ENCODE measurements around the gene PHLDA1. TPM values are rescaled to one million over a fixed set of nuclear protein-coding genes. Genes with fewer than 3 reads are reported as not detected.

PHLDA1 gene
- total RNA-seq, 1 donor from 2014 or later, result 2.5 TPM

DNA sequence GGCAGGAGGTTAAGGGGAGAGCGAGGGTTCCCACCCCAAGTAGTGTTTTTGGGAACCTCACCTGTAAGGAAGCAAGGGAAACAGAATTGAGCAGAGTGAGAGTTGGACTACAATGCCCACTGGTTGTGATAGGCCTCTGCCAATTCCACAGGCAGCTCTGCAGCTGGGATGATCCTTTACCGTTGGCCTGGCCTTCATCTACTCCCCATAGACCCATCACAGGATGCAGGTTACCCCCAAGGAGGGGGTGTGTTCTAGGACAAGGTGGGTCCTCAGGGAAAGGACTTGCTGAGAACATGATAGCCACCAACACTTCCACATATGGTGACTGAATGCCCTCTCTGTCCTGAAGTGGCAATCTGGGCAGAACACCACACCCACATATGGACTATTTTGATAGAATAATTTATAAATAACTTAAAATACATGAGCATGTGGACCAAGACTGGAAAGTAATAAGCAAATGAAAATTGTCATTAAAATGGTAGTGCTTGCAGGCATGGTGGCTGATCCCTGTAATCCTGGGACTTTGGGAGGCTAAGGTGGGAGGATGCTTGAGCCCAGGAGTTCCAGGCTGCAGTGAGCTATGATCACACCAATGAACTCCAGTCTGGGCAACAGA, 8.4 kb downstream of the PHLDA1 start:
- intact Hi-C loops (cut with micrococcal nuclease), result no loop called here
- no peak for ATAC-seq
- DNase-seq, result no peak

DNA sequence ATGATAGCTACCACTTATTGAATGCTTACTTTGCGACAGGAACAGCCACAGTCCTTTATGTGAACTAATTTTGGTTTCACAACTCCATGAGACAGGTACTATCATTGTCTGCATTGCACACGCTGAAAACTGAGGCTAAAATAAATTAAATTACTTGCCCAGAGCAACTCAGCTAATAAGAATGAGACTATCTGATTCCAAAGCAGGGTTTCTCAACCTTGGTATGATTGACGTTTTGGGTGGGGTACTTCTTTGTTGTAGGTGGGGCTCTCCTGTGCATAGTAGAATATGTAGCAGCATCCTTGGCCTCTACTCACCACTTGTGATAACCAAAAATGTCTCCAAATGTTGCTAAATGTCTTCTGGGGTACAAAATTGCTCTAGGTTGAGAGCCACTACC, 9.1 kb downstream of the PHLDA1 start:
- DNase-seq (no peak), ATAC-seq (no peak)
- intact Hi-C loops (cut with micrococcal nuclease), result no loop called here

DNA sequence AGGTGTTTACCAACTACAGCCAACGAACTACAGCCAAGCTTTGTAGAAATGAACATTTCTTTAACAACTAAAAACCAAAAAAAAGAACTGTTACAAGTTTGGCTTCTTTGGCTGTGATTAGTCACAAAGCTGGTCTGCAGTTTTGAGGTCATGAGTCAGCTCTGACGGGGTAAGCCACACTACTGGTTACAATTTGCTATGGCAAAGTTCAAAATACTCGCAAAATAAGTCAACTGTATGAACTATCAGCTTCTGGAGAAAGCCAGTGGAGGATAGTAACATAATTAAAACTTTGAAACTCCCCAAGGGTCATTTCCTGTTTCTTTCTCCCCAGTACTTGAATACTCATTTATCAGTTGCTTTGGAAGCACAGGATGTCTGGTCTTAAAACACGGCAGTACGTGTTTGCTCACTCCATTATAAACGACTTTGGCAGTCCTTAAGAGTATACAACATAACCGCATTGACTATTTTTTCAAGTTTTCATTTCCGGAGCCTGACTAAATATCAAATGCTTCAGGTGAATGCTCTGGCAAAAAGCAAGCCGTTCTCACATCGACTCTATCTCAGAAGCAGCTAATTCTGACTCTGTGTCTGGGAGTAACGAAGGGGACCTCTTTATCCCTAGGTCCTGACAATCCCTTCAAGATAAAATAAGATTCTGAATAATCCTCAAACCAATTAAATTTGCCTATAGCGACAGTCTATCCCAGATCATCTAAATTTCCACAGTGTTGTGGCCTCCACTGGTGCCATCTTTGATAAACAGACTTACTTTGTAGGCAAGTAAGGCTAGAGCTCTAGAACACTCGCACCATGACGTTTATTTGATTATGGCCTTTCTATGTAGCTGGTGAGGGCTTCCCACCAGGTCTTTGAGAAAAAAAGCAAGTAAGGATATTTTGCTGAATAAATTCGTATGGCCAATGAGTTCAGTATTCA, 10.6 kb downstream of the PHLDA1 start:
- intact Hi-C loops (cut with micrococcal nuclease), result no loop called here
- ATAC-seq (no peak), DNase-seq (no peak)

DNA sequence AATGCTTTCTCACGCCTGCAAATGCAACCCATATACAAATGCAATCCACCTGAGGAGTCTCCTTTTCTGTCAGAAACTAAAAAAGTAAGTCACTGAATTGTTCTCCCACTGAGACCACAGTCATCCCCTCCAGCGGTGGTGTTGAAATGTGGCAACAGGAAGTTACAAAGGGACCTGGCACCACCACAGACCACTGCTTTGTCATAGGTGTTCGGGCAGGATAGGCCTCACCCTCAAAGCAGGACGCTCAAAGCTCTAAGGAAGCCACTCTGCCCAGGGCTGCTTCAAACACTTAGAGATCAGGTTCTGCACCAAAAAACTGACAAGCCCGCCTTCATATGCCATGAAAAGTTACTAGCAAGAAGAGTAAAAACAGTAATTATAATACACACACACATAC, 11.3 kb downstream of the PHLDA1 start:
- DNase-seq (no peak), ATAC-seq (no peak)
- intact Hi-C loops (cut with micrococcal nuclease), result no loop called here

DNA sequence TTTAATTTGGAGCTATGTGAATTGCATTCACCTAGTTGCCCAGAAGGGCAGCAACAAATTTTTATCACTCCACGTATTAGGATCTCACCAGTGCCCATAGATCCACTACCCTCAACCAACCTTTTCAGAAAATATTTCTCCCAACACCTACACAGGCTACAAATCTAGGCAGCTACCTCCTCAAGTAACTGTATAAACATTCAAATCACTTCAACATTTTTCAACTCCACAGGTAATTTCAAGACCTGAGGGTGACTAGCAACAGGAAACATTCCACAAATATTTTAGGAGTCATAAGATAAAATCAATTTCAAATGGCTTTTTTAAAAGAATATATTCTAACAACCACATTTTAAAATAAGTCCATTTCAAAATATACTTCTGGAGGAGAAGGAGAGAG, 12.9 kb downstream of the PHLDA1 start:
- DNase-seq (no peak), ATAC-seq (no peak)
- intact Hi-C loops (cut with micrococcal nuclease), result no loop called here

DNA sequence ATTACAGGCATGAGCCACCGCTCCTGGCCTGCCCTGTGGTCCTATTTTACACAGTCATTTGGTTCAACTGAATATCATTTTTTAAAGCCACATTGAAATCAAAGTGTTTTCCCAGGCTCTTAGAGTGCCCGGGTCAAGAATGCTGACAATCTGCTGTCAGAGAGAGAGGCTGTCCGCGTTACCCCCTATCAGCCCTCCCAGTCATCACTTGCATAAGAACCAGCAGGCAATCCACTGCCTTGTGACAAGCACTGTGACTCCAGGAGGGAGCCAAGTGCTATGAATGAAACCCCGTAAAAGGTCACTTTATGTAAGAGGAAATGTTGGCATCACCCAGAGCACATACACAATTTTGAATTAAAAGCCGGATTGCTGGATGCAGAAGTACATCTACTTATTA, 13.5 kb downstream of the PHLDA1 start:
- peak; percentile 99 for ATAC-seq
- intact Hi-C loops (cut with micrococcal nuclease), result no loop called here

DNA sequence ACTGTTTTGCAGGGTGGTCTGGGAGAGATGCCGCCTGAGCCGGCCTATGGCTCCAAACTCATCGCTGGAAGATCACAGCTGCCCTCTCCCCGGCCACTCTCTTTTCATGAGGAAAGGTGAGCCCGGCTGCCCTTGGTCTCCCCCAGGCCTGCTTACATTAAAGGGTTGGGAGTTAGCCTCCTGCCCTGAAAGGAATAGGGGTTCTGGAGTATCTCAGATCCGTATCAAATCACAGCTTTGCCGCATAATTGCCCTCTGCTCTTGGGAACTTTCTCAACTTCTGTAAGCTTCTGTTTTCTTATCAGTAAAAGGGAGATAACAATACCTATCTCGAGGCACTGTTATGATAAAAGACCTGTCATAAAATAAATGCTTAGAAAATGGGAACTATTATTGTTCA, 17.6 kb downstream of the PHLDA1 start:
- intact Hi-C loops (cut with micrococcal nuclease), result no loop called here
- no peak for ATAC-seq
- DNase-seq, result no peak

More for the DNA sequence above, 13.5 kb downstream of the PHLDA1 start:
- DNase-seq, result peak; percentile 51

DNA sequence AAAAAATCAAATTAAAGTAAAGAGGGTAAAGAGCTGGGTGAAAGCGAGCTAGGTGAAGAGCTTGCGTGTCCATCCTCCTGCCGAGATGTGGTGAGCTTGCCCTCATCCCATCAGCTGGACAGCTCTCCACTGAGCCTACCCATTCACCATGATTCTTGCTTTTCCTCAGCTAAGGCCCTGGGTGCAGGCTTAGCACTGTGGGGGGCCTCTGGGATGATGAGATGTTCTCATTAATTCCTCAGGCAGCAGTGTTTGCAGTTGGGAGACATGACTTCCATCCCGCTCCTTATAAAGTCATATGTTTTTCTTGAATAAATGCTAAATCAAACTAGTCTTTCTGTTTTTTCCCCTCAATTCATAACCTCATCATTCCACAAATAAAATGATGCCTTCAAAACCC, 18.0 kb downstream of the PHLDA1 start:
- intact Hi-C loops (cut with micrococcal nuclease), result no loop called here
- DNase-seq, result no peak
- no peak for ATAC-seq

DNA sequence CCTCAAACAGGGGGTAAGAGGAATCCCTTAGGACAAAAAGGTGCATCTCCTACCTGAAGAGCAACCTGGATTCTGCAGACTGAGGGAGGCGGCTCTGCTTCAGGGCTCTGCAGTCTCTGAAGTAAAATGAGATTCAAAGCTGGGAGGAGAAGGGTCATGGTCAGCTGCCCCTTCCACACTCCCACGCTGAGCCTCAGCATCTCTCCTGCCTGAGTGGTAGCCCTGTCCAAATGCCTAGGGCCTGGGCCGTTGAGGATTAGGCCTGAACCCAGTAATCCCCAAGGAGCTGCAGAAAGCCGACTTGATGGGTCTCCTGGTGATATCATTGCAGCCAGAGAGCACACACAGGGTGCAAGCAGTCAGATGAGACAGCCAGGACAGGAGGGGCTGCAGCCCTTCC, 18.9 kb downstream of the PHLDA1 start:
- intact Hi-C loops (cut with micrococcal nuclease), result no loop called here
- no peak for ATAC-seq
- DNase-seq, result no peak

DNA sequence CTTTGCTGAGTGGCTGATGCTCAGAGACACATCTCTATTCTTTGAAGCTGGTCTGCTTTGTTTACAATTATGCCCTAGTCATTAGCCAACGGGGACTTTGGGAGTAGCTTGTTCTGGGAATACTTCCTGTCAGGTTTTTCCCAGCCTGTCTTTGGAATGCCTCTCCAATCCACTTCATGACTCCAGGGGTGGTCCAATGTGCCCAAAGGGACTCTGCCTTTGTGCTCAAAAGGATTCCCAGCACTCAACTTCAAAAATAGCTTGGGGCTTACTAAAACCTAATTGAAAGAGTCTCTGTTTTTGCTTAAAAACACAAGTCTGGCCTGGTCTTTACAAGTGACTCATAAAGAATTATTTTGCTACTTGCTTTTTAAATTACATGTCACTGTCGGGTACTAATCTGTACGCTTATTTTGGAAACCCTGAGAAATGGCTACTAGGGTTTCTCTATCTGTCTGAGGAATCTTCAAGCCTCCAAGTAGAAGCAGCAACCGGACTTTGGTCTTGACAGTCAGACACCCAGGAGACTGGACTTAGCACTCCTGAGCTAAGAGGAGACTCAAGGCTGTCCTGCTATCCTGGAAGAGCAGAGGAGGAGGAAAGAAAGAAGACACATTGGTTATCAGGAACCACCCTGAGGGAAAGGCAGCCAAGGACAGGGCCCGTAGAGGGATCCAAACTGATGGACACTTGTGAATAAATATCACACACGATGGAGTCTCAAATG, 20.7 kb downstream of the PHLDA1 start:
- ATAC-seq (no peak), DNase-seq (no peak)
- intact Hi-C loops (cut with micrococcal nuclease), result no loop called here

DNA sequence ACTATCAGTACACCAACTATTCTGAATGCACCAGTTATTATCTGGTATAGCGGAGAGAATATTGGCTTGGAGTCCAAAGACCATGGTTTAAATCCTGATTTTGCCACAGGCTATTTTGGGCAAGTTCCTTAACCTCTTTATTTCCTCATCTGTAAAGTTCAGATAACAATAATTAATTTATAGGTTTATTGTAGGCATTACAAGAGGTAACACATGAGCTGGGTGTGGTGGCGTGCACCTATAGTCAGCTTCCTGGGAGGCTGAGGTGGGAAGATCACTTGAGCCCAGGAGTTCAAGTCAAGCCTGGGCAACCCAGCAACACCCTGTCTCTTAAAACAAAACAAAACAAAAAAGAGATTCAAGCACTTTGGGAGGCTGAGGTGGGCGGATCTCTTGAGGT, 23.1 kb downstream of the PHLDA1 start:
- ATAC-seq, result no peak
- DNase-seq, result no peak
- intact Hi-C loops (cut with micrococcal nuclease), result no loop called here

DNA sequence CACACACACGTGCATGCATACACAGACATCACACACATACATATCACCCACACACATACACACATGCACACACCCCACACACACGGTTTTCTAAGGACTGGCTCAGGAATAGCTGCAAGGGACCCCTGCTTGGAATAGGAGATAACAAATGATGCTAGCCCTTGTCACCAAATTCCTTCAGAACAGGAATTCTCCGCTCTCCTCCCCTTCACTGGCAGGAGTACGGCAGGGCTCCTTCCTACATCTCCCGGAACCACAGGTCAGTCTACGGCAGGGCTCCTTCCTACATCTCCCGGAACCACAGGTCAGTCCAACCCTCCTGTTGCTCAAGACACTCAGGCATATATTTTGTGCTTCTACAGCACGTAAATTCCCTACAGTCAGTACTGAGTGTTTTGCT, 23.9 kb downstream of the PHLDA1 start:
- ATAC-seq (no peak), DNase-seq (no peak)
- intact Hi-C loops (cut with micrococcal nuclease), result no loop called here

DNA sequence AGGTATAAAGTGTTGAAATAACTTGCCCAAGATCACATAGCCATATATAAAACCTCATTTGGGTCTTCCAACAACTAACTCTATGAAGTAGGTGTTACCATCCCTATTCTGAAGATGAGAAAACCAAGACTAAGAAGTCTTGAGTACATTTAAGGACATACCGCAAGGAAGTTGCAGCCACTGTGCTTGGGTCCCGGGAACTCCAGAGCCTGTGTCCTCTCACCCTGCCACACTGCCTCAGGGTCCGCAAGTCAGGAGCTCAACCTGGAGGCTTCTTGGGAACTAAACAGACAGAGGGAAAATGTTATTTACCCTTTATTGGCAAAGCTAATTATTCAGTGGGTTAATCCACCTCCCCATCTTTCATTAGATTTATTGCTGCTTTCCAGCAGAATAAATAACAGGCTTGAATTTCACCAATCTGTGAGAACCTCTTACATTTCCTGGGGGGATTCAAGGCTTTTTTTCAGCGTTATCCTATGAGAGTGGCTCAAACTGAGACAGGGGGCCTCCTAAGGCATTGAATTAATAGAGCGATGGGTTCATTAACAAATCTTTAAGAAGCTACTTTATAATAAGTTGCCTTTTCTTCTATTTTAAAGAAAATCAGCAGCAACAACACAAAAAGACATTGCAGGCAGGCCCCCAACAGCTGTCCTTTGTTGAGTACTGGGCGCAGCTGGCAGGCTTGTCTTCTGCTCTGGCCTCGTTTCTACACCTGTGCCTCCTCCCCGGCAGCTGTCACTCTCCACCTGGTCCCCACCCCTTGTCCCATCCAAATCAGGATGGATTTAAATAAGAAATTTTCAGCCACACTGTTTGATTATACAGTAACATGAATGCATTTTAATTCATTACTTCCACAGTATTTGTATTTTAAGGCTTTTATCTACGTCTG, 25.3 kb downstream of the PHLDA1 start:
- intact Hi-C loops (cut with micrococcal nuclease), result no loop called here
- ATAC-seq (no peak), DNase-seq (no peak)

DNA sequence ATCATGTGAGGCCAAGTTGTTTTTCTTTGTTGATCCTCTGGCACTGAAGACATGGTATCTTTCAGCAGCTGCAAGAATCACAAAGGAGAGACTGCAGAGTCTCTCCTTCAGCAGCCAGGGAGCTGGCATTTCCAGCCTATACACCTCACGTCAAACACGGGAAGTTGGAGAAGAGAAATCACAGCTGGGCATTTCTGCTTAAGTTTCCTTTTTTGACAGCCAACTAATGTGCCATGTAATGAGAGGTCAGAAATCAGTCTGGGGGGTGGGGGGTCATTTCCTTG, 28.3 kb downstream of the PHLDA1 start:
- no peak for DNase-seq
- ATAC-seq, result no peak
- intact Hi-C loops (cut with micrococcal nuclease), result no loop called here

DNA sequence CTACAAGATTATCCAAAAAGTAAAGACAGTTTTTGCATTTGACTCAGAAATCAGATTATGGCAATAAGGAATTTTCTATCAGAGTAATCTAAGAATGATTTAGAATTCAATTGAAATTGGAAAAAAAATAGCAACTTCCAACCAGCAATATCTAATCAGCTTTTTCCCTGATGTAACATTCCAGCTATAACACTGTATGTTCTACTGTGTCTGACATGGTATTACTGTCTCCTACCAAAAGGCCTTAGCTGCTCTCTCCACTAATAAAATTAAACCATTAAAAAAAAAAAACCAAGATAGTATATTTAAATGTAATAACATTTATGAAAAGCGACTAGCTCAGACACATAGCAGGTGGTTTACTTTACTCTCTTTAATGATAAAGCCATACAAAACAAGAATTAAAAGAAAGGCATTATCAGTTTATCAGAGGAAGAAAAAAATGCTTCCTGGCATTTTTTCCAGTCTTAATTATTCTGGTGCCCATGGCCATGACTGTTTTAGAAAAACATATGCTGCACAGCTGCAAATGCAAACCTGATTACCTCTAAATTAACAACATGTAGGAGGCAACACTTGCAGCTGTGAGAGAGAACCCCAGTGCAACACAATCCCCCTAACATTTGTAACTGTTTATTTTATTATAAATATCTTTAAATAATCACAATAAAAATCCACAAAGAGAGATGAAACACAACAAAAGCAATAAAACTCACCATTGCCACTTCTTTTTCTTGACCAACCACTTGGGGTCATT, 28.8 kb downstream of the PHLDA1 start:
- intact Hi-C loops (cut with micrococcal nuclease), result no loop called here
- ATAC-seq, result no peak
- DNase-seq, result no peak

DNA sequence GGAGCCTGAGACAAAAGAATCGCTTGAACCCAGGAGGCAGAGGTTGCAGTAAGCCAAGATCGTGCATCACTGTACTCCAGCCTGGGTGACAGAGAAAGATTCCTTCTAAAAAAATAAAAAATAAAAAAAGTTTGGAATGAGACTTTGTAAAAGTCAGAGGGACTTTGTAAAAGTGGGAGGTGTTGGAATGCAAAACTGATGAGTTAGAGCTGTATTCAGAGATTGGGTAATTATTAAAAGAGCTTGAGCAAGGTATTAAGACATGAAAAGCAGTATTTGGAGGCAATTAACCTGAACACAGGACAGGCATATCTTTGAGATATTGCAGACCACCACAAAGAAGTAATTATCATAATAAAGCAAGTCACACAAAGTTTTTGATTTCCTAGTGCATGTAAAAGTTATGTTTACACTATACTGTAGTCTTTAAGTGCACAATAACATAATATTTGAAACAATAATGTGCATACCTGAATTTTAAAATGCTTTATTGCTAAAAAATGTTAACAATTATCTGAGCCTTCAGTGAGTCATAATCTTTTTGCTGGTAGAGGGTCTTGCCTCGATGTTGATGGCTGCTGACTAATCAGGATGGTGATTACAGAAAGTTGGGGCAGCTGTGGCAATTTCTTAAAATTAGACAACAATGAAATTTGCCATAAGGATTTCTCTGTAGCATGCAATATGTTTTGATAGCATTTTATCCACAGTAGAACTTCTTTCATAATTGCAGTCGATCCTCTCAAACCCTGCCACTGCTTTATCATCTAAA, 33.1 kb downstream of the PHLDA1 start:
- intact Hi-C loops (cut with micrococcal nuclease), result no loop called here
- ATAC-seq (no peak), DNase-seq (no peak)

DNA sequence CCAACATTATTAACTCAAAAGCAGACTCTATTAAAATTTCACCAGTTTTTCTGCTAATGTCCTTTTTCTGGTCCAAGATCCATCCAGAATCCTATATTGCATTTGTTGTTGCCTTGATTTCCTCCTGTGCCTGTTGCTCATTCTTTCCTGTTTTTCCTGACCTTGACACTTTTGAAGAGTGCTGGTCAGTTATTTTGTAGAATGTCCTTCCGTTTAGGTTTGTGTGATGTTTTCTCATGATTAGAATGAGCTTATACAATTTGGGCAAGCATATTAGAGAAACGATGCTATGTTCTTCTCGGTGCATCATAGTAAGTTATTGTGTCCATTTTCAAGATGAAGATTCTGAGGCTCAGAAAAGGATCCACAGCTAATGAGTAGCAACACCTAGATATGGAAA, 33.9 kb downstream of the PHLDA1 start:
- DNase-seq (no peak), ATAC-seq (no peak)
- intact Hi-C loops (cut with micrococcal nuclease), result no loop called here

DNA sequence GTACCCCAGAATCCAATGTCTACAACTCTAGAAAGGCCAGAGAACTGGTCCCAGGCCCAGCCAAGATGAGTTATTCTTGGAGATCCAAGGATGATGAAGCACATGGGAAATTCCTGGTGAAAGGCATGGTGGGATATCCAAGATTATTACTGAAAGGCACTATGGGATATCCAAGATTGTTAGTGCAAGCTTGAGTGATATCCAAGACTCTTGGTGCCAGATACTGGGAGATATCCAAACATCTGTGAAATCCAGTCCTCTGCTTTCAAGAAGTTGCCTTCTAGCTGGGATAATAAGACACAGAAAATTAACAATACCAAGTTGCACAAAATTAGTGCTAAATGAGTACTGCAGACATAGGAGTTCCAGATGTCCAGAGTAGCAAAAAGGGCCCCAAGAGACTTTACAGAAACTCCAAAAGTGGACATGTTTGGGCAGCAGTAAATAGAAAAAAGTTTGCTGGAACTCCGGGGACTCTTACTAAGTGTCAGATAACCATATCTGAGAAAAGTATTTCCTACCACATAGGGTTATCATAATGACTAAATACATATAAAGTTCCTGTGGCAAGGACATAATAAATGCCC, 34.6 kb downstream of the PHLDA1 start:
- DNase-seq, result no peak
- intact Hi-C loops (cut with micrococcal nuclease), result no loop called here
- ATAC-seq, result peak; percentile 81
